GM10266 (cell line): ENCODE data around the gene AFF4.

Experiments used
- DNase-seq: peaks from one replicate; pipeline ENCODE4 v3.0.0; 2012; ENCODE audit errors: extremely low spot score
- CTCF ChIP-seq: IDR thresholded peaks from 2 replicates; pipeline ENCODE4 v1.5.1; 2012; ENCODE audit warnings: mild to moderate bottlenecking, low read depth; ENCODE audit not compliant: control insufficient read depth, insufficient read depth; ENCODE audit errors: missing control alignments

The AFF4 gene

GRCh38 chr5:132876020-132876759, 87.2 kb downstream of the AFF4 start:
- DNase-seq = no peak
- no peak for TF ChIP-seq CTCF

GRCh38 chr5:132873930-132874271, 89.5 kb downstream of the AFF4 start:
- TF ChIP-seq CTCF = no peak
- no peak for DNase-seq

GRCh38 chr5:132873119-132873929, 90.1 kb downstream of the AFF4 start, which contains the start of gene LEAP2:
Gene LEAP2, plus strand, starts transcription at chr5:132873668. Its CDS starts 27 bp downstream, at chr5:132873695.
- no peak for DNase-seq
- TF ChIP-seq CTCF = no peak

- no peak for DNase-seq
- no peak for TF ChIP-seq CTCF
Measured at GRCh38 chr5:132872788-132873118, 90.7 kb downstream of the AFF4 start.

- TF ChIP-seq CTCF = no peak
- no peak for DNase-seq
Measured at GRCh38 chr5:132871459-132872284, 91.8 kb downstream of the AFF4 start.

- no peak for DNase-seq
- no peak for TF ChIP-seq CTCF
Measured at GRCh38 chr5:132870801-132871200, 92.6 kb downstream of the AFF4 start.
